CD4-positive, alpha-beta T cell treated with Interferon alpha-2 for 1 hour (primary cell): ENCODE measurements around the gene RESF1.

Experiments used
- DNase-seq, 2 donors: peaks; one replicate each; pipeline ENCODE4 v3.0.0-alpha.2; 2020 to 2022

Gene RESF1

GRCh38 chr12:31962076-31962475, 2.9 kb downstream of the RESF1 start:
- DNase-seq, result no peak

- no peak for DNase-seq
Observed at GRCh38 chr12:31964280-31964679, 5.1 kb downstream of the RESF1 start.

- peak; percentile 18 to 76 for DNase-seq
Observed at GRCh38 chr12:31965090-31965489, 5.9 kb downstream of the RESF1 start.

- no peak for DNase-seq
Observed at GRCh38 chr12:31966558-31967205, 7.5 kb downstream of the RESF1 start.

GRCh38 chr12:31967539-31967938, 8.3 kb downstream of the RESF1 start:
- DNase-seq, result peak in 1 of 2 donors; percentile 43

GRCh38 chr12:31970199-31970598, 11.0 kb downstream of the RESF1 start:
- DNase-seq, result no peak

GRCh38 chr12:31973818-31974217, 14.6 kb downstream of the RESF1 start:
- no peak for DNase-seq

GRCh38 chr12:31974673-31975072, 15.5 kb downstream of the RESF1 start:
- no peak for DNase-seq

- no peak for DNase-seq
Observed at GRCh38 chr12:31984806-31985591, 25.8 kb downstream of the RESF1 start.

- no peak for DNase-seq
Observed at GRCh38 chr12:31985832-31986231, 26.6 kb downstream of the RESF1 start.

GRCh38 chr12:31989571-31990362, 30.6 kb downstream of the RESF1 start:
- DNase-seq, result no peak

GRCh38 chr12:31991146-31991545, 31.9 kb downstream of the RESF1 start:
- DNase-seq, result no peak

- no peak for DNase-seq
Observed at GRCh38 chr12:31991815-31992214, 32.6 kb downstream of the RESF1 start.

GRCh38 chr12:31999692-32000091, 40.5 kb downstream of the RESF1 start:
- DNase-seq, result no peak

- no peak for DNase-seq
Observed at GRCh38 chr12:32000373-32001005, 41.3 kb downstream of the RESF1 start.

GRCh38 chr12:32002848-32003493, 43.8 kb downstream of the RESF1 start:
- DNase-seq, result no peak

- no peak for DNase-seq
Observed at GRCh38 chr12:32003654-32004053, 44.4 kb downstream of the RESF1 start.

- no peak for DNase-seq
Observed at GRCh38 chr12:32005496-32006125, 46.4 kb downstream of the RESF1 start.
